Glomerular visceral epithelial cell (primary cell): ENCODE data around the gene SPON1.
"Not testable (repeated sequence)": the region's sequence is repeated elsewhere in the genome, so short reads cannot be mapped to it uniquely, and the experiment has no call there.

Source experiments
- DNase-seq: peaks from one replicate; pipeline ENCODE4 v3.0.0-alpha.2; 2016; ENCODE audit errors: extremely low spot score

The SPON1 gene

DNA sequence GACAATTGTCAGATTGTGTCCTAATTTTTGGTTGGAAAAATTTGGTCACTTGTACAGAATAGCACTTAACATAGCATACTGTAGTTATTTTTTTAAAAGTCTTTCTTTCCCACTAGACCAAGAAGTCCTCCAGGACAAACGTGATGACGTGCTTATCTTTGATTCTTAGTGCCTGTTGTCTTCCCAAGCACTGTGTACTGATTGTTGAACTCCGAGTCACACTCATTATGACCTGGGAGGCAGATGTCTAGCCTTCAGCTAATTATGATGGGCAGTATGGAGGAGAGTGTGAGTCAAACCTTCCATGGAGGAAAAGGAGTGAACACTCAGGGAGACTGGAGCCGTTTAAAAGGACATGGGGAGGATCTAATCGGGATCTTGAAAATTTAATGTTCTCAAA, 119.8 kb downstream of the SPON1 start:
- DNase-seq: no peak

DNA sequence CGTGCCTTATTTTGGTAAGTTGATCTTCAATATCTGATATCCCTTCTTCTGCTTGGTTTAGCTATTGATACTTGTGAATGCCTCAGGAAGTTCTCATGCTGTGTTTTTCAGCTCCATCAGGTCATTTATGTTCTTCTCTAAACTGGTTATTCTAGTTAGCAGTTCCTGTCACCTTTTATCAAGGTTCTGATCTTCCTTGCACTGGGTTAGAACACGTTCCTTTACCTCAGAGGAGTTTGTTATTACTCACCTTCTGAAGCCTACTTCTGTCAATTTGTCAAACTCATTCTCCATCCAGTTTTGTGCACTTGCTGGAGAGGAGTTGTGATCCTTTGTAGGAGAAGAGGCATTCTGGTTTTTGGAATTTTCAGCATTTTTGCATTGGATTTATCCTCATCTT, 126.3 kb downstream of the SPON1 start:
- not testable (repeated sequence) for DNase-seq

DNA sequence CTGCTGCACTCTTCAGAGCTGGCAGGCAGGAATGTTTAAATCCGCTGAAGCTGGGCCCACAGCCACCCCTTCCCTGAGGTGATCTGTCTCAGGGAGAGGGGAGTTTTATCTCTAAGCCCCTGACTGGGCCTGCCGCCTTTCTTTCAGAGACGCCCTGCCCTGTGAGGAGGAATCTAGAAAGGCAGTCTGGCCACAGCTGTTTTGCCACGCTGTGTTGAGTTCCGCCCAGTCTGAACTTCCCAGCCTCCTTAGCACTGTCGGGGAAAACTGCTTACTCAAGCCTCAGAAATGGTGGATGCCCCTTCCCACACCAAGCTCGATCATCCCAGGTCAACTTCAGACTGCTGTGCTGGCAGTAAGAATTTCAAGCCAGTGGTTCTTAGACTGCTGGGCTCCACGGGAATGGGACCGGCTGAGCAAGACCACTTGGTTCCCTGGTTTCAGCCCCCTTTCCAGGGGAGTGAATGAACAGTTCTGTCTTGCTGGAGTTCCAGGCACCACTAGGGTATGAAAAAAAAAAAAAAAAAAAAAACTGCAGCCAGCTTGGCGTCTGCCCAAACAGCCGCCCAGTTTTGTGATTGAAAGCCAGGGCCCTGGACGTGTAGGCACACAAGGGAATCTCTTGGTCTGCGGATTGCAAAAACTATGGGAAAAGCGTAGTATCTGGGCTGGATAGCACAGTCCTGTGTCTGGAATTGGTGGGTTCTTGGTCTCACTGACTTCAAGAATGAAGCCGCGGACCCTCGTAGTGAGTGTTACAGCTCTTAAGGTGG, 127.4 kb downstream of the SPON1 start:
- no peak for DNase-seq

DNA sequence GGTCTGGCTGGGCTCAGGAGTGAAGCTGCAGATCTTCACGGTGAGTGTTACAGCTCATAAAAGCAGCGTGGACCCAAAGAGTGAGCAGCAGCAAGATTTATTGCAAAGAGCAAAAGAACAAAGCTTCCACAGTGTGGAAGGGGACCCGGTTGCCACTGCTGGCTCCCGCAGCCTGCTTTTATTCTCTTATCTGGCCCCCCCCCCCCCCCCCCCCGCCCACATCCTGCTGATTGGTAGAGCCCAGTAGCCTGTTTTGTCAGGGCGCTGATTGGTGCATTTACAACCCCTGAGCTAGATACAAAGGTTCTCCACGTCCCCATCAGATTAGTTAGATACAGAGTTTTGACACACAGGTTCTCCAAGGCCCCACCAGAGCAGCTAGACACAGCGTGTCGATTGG, 128.1 kb downstream of the SPON1 start:
- DNase-seq: not testable (repeated sequence)

DNA sequence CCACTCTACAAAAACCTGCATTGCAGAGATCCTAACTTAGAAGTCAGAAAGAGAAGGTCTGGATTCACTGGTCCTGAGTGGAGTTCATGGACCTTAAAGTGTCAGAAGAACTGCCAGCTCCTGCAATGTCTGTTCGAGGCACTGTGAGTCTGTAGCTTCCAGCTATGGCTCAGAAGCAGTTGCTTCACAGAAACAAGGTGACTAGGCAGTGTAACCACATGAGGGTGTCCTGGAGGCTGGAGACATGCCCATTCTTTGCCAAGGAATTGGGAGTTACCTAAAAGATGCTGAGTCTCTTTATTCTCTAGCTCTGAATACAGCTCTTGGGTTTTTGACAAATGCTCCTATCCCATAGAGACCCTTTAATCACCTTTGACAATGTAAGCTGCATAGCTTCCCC, 130.5 kb downstream of the SPON1 start:
- DNase-seq: no peak

DNA sequence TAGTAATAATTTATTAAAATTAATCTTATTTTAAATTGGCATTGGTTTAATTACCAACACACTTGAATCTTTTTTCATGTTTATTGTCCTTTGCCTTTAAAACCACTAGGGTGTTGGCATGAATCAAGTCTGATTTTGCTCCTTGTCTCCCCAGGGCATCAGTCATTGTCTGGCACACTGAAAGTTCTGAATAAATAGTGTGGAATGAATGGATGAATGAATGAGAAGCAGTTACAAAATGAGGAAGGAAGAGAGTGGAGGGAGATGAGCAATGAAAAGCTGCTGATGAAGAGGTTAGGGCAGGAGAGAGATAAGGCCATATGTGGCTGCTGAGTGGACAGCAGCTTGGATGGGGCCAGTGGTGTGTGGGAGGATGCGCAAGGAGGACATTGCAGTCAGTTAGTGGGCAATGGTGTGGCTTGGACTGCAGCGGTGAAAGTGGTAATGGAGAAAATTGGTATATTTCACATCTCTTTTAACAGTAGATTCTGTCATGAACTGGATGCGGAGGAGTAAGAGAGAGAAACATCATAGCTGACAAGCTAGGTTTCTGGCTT, 132.0 kb downstream of the SPON1 start:
- DNase-seq: no peak

DNA sequence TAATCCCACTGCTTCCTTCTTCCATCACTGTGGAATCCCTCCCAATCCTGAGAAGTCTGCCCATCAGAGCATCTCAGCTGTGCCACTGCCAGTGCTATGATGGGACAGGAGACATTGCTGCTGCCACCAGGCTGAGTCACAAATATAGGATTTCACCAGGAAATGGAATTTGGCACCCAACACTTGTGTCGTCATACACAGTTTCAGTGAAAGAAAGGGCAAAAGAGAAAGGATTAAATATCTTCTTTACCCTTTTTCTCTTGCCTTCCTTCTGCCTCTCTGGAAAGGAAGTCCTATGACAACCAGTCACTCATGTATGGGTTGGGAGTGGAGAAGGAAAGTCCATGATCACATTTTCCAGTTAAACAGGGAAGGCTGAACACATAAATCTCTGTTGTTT, 133.4 kb downstream of the SPON1 start:
- DNase-seq: no peak

DNA sequence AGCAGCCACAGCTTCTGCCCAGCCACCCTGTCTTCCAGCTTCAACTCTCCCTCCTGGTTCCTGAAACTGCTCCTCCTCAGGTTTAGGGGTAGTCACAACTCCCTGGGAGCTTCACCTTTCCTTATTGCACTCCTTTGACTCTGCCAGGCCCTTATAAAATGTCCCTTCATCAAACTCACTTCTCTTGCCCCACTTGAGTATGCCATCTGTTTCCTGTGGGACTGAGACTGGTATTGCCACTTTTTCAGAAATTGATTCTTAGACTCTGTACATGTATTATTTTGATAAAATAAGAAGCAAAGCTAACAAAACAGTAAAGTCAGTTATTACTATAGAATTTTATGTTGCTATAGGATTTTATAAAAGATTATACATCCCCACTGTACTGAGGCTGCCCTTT, 134.1 kb downstream of the SPON1 start:
- no peak for DNase-seq

DNA sequence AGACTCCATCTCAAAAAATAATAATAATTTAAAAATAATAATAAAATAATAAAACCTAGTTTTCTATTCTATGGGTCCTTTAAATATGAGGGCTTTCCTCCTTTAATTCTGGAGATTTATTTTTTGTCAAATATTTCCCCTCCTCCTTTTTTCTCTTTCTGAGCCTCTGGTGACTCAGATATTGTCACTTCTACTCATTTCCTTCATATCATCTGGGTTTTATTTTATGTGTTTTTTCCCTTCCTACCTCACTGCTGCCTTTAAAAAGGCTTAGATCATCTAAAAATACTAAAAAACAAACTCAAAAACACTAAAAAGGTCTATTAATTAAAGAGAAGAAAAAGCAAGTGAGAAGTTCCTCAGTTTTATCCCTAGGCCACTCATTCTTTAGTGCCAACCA, 138.9 kb downstream of the SPON1 start:
- DNase-seq: no peak

DNA sequence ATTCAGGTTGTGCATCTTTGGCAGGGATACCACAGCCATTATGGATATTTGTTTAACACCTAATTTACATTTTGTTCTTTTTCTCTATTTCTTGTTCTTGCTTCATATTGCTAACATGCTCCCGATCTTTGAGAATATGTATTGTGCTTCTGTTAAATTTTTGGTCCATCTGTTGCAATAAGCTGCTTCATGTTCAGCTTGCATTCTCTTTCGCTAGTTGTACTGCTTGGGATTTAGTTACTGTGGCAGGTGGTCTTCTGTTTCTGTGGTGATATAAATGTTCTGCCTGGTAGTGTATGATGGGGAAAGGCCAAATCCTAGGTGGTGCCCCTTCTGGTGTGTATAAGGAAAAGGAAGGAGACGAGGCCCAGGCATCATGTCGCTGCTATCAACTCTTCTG, 140.2 kb downstream of the SPON1 start:
- no peak for DNase-seq

DNA sequence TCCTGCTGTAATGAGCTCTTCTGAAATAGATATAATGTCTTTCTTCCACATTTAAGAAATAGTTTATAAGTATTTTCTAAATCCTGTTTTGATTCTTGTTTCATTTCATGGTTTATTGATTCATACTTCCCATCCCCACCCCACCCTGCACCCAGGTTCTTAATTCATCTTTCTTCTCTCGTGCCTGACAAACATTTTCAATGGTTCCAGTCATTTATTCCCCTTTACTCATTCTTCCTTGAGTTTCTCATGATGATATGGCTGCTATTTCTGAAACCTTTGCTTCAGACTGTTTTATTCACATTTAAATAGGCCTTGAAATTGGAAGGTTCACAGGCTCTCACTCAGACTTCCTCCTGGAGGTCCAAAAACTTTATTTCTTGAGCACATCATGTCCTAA, 142.9 kb downstream of the SPON1 start:
- no peak for DNase-seq

DNA sequence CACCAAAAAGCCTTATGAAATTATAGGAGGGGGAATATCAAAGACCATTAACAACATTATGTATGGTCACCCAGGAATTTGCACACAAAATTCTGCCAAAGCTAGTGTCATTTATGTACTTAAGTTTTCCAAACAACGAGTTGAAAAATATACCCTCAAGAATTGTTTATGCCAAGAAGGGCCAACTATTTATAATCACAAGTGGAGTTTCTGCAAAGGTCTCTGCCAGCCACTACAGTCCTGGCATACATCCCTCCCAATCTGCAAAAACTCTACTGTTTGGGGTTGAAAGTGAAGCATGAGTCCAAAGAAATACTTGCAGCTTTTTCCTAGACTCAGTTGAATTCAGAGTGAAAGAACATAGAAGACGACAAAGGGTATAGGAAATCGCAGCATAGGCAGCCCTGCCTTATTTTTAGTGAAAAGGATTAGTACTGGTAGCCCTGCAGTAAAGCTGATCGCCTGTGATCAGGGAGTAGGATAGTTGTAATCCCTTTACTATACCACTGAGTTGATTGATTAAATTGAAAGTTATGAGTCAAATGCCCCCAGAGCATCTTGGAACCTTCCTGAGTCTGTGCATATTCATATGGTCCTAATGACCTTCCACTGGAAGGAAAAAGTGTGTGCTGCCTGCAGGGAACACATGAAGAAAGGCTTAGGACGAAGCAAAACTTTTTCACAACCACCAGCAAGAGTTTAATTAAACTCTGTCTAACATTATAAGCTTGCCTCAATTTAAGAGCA, 144.0 kb downstream of the SPON1 start:
- no peak for DNase-seq

DNA sequence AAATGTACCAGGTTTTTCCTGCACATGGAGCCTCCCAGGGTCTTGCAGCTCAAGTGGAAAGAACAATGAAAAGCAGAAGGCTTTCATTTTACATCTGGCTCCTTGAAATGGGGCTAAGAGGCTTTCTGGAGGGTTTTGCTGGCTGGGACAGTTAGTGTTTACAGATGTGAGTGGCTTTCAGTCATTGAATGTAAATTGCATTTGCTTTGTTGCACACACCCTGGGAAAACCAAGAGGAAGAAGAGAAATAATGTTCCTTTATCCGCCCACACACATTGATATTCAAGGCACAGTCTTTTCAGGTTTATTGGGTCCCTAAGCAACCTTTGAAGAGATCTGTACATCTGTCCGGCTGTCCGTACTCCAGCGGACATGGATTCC, 144.5 kb downstream of the SPON1 start:
- DNase-seq: no peak

DNA sequence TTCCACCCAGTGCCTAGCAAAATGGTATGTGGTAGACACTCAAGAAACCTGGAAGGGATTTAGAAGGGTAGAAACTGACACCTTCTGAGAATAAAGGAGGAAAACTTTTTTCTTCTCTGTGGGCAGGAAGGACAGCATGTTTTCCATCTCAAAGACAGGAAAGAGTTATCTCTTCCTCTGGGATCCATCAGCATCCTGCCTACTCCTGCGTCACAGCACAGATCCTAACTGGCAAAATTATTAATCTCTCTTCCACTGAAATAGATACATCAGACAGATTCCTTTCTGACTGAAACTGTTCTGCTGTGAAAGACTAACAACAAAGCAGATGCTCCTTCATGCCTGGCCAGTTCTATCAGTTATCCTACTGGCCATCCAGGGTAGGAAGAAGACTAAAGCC, 147.2 kb downstream of the SPON1 start:
- DNase-seq: no peak

DNA sequence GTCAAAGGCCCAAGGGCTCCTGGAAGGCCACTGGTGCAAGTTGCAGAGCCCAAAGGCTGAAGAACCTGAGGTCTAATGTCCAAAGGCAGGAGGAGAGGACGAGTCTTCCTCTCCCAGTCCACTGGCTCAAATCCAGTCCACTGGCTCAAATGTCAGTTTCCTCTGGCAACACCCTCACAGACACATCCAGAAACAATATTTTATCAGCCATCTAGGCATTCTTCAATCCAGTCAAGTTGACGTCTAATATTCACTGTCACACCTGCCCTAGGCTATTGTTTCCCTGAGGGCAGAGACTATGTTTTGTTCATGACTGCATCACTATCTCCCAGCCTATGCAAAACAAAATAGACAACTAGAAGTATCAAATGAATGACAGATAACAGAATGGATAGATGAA, 148.1 kb downstream of the SPON1 start:
- no peak for DNase-seq

DNA sequence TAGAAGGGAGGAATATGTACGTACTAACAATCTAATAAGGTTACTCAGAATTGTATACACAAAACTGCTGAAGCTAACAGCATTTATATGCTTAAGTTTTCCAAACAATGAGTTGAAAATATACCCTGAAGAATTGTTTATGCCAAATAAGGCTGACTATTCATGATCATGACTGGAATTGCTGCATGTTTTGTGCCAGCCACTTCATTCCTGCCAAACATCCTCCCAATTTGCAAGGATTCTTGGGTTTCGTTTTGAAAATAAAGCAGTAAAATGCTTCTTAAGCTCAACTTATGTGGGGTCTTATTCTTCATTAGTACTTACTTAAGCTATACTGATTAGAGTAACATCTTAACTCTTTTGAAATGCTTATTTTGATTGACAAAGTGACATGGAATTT, 149.0 kb downstream of the SPON1 start:
- no peak for DNase-seq

DNA sequence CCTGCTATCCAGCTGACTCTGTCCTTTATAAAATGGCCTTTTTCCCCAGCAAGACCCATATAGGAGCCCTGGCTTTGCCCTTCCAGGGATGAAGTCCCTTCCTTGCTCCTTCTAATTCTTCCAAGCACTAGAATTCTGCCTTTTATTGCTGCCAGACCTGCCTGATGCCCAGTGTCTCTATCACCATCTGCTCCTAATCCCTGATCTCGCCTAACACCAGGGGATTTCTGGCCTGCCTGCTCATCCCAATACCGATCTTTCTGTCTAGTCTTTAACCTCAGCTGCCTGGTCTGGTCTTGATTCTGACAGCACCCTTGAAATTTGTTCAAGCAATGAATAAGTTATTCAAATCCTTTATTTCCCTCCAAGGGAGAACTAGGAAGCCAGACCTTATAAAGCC, 150.2 kb downstream of the SPON1 start:
- no peak for DNase-seq

DNA sequence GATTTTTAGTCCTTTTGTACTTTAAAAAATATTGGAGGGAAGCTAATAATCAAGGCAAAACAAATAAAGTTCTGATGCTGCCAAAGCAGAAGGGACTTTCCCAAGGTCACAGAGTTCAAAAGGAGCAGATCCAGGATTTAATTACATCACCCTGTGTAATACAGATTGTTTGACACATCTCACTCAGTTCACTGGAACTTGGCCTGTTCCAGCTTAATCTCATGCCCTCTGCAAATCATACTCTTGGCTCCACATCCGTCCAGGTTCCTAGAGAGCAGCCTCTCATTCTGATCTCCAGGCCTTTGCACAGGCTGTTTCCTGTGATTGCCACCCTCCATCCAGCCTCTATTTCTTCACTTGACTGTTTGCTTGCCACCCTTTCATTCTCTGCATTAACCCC, 151.7 kb downstream of the SPON1 start:
- no peak for DNase-seq

DNA sequence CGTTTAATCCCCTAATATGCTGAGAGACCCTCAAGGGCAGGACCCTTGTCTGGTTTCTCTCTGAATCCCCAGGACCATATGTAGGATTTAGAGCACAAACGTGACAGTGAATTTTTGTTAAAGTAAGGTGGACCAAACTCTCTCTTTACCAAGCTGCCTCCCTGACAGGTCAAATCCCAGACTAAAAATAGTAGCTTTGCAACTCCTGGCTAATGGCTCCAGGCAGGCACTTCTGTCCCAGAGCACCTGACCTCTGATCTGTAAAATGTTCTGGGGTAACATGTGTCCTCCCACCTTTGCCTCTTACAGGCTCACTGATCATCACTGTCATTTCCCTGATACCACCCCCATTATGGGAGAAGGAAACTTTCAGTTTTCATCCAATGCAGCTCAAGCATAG, 152.3 kb downstream of the SPON1 start:
- DNase-seq: no peak

DNA sequence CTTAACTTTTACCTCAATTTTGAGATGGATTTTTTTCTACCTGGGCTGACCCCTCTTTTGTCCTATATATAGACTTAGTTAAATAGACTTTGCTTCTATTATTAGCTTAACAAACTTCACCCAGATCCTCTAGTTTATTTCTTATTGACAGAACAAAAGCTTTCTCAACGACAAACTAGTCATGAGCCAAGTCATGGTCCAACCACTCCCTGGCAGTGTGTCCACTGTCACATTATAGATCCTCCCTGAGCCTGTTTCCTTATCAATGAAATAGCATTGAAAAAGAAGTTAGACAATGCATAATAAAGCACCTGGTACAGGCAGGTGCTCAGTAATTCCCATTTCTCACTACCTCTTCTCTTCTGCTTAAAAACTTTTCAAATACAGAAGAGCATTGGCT, 155.1 kb downstream of the SPON1 start:
- no peak for DNase-seq

DNA sequence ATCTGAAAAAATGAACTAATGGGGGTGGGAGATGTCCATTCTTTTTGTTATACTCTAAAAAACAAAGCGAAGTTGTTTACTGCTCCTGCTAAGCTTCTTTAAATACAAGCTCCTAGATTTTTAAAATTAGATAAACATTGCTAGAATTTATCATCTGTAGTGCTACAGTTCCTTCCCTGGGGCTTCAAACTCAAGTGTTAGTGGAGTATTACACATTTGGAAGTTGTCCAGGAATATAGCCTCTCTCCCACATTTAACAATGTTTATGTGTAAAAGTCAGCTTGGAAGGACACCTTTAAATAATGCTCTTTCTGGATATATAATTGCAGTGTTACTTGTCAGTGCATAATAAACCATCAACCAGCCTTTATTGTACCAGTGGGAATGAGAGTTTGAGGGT, 155.5 kb downstream of the SPON1 start:
- no peak for DNase-seq

DNA sequence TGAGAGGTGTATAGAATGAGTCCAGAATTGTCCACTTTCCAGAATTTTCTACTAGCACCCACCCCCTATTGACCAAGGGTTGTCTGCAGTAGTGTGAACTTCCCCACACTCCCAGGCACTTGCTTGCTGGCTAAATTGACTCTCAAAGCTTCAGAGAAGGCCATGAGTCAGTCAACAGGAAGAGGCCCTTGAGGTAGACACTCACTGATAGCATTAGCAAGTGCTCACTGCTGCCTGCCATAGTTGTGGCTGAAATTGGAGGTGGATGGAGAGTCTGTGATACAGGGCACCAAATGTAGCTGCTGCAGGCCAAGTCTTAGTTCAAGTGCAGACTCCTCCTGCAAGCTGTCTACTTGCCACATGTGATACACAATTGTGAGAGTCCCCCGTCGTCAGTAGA, 156.8 kb downstream of the SPON1 start:
- DNase-seq: no peak

DNA sequence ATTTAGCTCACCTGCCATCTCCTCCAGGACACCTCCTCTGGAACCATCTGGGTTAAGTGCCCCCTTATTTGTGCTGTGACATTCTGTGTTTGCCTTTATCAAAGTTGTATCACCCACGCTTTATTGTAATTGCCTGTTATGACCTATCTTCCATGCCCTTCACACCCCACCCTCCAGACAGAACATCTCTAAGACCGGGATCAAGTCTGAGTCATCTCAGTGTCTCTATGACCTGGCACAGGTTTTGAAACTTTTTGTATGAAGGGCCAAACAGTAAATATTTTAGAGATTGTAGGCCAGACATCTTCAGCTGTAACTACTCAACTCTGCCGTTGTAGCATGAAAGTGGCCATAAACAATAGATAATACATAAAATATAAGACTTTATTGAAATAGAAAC, 161.8 kb downstream of the SPON1 start:
- no peak for DNase-seq
